Measurements from ENCODE around the gene MVP. TPM values are rescaled to one million over a fixed set of nuclear protein-coding genes. Genes with fewer than 3 reads are reported as not detected.

Gene MVP
- total and polyA plus RNA-seq, 8 donors: 58.8 to 179 (median 94.7) TPM

DNA sequence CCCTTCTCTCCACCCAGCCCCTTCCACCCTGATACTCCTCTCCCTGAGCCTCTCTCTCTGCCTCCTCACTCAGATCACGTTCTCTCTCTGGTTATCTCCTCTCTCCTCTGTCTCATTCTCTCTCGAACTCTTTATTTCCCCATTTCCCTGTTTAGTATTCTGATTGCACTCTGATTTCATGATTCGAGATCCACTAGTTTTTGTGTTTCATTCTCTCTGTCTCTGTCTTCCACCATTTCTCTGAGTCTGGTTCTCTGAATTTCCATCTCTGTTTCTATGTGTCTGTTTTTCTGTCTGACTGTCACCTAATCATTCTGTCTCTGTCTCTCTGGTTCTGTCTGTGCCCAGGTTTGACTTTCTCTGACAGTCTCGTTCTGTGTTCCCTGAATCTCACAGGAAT, 77.1 kb downstream of the MVP start:
- TF ChIP-seq, protein P1, sequence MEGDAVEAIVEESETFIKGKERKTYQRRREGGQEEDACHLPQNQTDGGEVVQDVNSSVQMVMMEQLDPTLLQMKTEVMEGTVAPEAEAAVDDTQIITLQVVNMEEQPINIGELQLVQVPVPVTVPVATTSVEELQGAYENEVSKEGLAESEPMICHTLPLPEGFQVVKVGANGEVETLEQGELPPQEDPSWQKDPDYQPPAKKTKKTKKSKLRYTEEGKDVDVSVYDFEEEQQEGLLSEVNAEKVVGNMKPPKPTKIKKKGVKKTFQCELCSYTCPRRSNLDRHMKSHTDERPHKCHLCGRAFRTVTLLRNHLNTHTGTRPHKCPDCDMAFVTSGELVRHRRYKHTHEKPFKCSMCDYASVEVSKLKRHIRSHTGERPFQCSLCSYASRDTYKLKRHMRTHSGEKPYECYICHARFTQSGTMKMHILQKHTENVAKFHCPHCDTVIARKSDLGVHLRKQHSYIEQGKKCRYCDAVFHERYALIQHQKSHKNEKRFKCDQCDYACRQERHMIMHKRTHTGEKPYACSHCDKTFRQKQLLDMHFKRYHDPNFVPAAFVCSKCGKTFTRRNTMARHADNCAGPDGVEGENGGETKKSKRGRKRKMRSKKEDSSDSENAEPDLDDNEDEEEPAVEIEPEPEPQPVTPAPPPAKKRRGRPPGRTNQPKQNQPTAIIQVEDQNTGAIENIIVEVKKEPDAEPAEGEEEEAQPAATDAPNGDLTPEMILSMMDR (IDR thresholded peaks at IDR 0.05): no peak
- H3K27ac ChIP-seq: no peak overlapping the region
- H3K27me3 ChIP-seq: no peaks in the 10 kb centered on the region
- FAIRE-seq (no peak), ATAC-seq (no peak), DNase-seq (no peak)
- no peaks in the 10 kb centered on the region for H3K36me3 ChIP-seq
- H3K9me3 ChIP-seq: no peaks in the 10 kb centered on the region
- 69 to 85% methylated on average over 4 of the region's 4 CpGs for WGBS, 2 donors
- H3K4me1 ChIP-seq: peaks cover 0 to 5% (median 4%) of the 10 kb centered on the region in 3 donors
- H3K4me3 ChIP-seq: no peak overlapping the region
- intact Hi-C loops (cut with DNase I): no loop called here

Other genes starting within 250 kb of the MVP start
- 1 to 10 TPM in 3 of 6 donors, under 1 TPM in 3; 0.23 to 6.4 (median 1.3) TPM for gene SPN, start 157.2 kb upstream of the MVP start, total RNA-seq
- gene SPN, start 157.2 kb upstream of the MVP start, polyA plus RNA-seq: under 1 TPM; 0.16 to 0.49 TPM
- 10 to 100 TPM; 16.3 to 29.7 (median 19.2) TPM for gene QPRT, start 141.3 kb upstream of the MVP start, total RNA-seq
- gene QPRT, start 141.3 kb upstream of the MVP start, polyA plus RNA-seq: 10 to 100 TPM in 1 of 2 donors, 1 to 10 TPM in 1; 8.2 to 15.1 TPM
- 1 to 10 TPM in 2 of 6 donors, under 1 TPM in 3, not detected in 1; 0.24 to 1.5 (median 0.61) TPM for gene C16orf54, start 74.5 kb upstream of the MVP start, total RNA-seq
- under 1 TPM; 0.23 to 0.26 TPM for gene C16orf54, start 74.5 kb upstream of the MVP start, polyA plus RNA-seq
- gene ZG16, start 42.2 kb upstream of the MVP start, total RNA-seq: 1 to 10 TPM in 3 of 6 donors, under 1 TPM in 3; 0.06 to 3.1 (median 1.1) TPM
- gene ZG16, start 42.2 kb upstream of the MVP start, polyA plus RNA-seq: 1 to 10 TPM in 1 of 2 donors, under 1 TPM in 1; 0.52 to 2.4 TPM
- gene KIF22, start 29.7 kb upstream of the MVP start, total RNA-seq: 10 to 100 TPM in 4 of 6 donors, 1 to 10 TPM in 2; 7.7 to 17.4 (median 11.0) TPM
- gene KIF22, start 29.7 kb upstream of the MVP start, polyA plus RNA-seq: 10 to 100 TPM; 43.1 to 51.2 TPM
- 100 to 1,000 TPM in 1 of 6 donors, 10 to 100 TPM in 5; 84.8 to 122 (median 96.2) TPM for gene MAZ, start 13.9 kb upstream of the MVP start, total RNA-seq
- 100 to 1,000 TPM in 1 of 2 donors, 10 to 100 TPM in 1; 94.1 to 107 TPM for gene MAZ, start 13.9 kb upstream of the MVP start, polyA plus RNA-seq
- 1 to 10 TPM in 1 of 6 donors, under 1 TPM in 5; 0.35 to 1.2 (median 0.45) TPM for gene PRRT2, start 8.3 kb upstream of the MVP start, total RNA-seq
- gene PRRT2, start 8.3 kb upstream of the MVP start, polyA plus RNA-seq: 1 to 10 TPM; 2.6 to 3.2 TPM
- gene PAGR1, start 4.3 kb upstream of the MVP start, total RNA-seq: 10 to 100 TPM in 3 of 6 donors, 1 to 10 TPM in 3; 8.1 to 14.5 (median 10.4) TPM
- 10 to 100 TPM; 34.5 to 34.7 TPM for gene PAGR1, start 4.3 kb upstream of the MVP start, polyA plus RNA-seq
- gene CDIPT, start 42.8 kb downstream of the MVP start, total RNA-seq: 10 to 100 TPM; 31.9 to 50.9 (median 37.3) TPM
- 10 to 100 TPM; 52.7 to 69.8 TPM for gene CDIPT, start 42.8 kb downstream of the MVP start, polyA plus RNA-seq
- 10 to 100 TPM; 14.7 to 29.4 (median 18.3) TPM for gene SEZ6L2, start 79.1 kb downstream of the MVP start, total RNA-seq
- 10 to 100 TPM; 12.6 to 38.8 TPM for gene SEZ6L2, start 79.1 kb downstream of the MVP start, polyA plus RNA-seq
- 10 to 100 TPM in 1 of 6 donors, 1 to 10 TPM in 5; 3.8 to 11.2 (median 7.1) TPM for gene ASPHD1, start 80.0 kb downstream of the MVP start, total RNA-seq
- gene ASPHD1, start 80.0 kb downstream of the MVP start, polyA plus RNA-seq: 10 to 100 TPM; 11.9 to 21.2 TPM
- gene KCTD13, start 105.8 kb downstream of the MVP start, total RNA-seq: 10 to 100 TPM in 1 of 6 donors, 1 to 10 TPM in 5; 7.7 to 15.8 (median 9.0) TPM
- gene KCTD13, start 105.8 kb downstream of the MVP start, polyA plus RNA-seq: 10 to 100 TPM; 19.3 to 20.5 TPM
- 10 to 100 TPM; 58.3 to 79.8 (median 68.1) TPM for gene TMEM219, start 141.6 kb downstream of the MVP start, total RNA-seq
- gene TMEM219, start 141.6 kb downstream of the MVP start, polyA plus RNA-seq: 100 to 1,000 TPM; 112 to 114 TPM
- 10 to 100 TPM; 13.5 to 26.1 (median 16.1) TPM for gene TAOK2, start 153.4 kb downstream of the MVP start, total RNA-seq
- 10 to 100 TPM; 28.7 to 41.1 TPM for gene TAOK2, start 153.4 kb downstream of the MVP start, polyA plus RNA-seq
- gene HIRIP3, start 175.2 kb downstream of the MVP start, total RNA-seq: 1 to 10 TPM; 4.4 to 9.5 (median 6.2) TPM
- 10 to 100 TPM in 1 of 2 donors, 1 to 10 TPM in 1; 9.5 to 16.8 TPM for gene HIRIP3, start 175.2 kb downstream of the MVP start, polyA plus RNA-seq
- gene INO80E, start 175.8 kb downstream of the MVP start, total RNA-seq: 10 to 100 TPM; 24.0 to 46.8 (median 30.1) TPM
- gene INO80E, start 175.8 kb downstream of the MVP start, polyA plus RNA-seq: 100 to 1,000 TPM in 1 of 2 donors, 10 to 100 TPM in 1; 51.0 to 113 TPM
- gene DOC2A, start 190.6 kb downstream of the MVP start, total RNA-seq: 1 to 10 TPM in 1 of 6 donors, under 1 TPM in 5; 0.19 to 1.9 (median 0.40) TPM
- gene DOC2A, start 190.6 kb downstream of the MVP start, polyA plus RNA-seq: 1 to 10 TPM; 2.6 to 4.4 TPM
- gene C16orf92, start 202.7 kb downstream of the MVP start, total RNA-seq: not detected
- not detected for gene C16orf92, start 202.7 kb downstream of the MVP start, polyA plus RNA-seq
- gene TLCD3B, start 210.8 kb downstream of the MVP start, total RNA-seq: under 1 TPM in 3 of 6 donors, not detected in 3; 0.20 to 0.28 (median 0.24) TPM
- gene TLCD3B, start 210.8 kb downstream of the MVP start, polyA plus RNA-seq: 1 to 10 TPM in 1 of 2 donors, under 1 TPM in 1; 0.95 to 2.1 TPM
- 100 to 1,000 TPM; 234 to 425 (median 329) TPM for gene ALDOA, start 245.3 kb downstream of the MVP start, total RNA-seq
- gene ALDOA, start 245.3 kb downstream of the MVP start, polyA plus RNA-seq: 100 to 1,000 TPM; 304 to 349 TPM